SK-N-SH (cell line): ENCODE data around the gene C1QBP. TPM values are rescaled to one million over a fixed set of nuclear protein-coding genes. Genes with fewer than 3 reads are reported as not detected.

Source experiments
- CTCF ChIA-PET: fragments of 300-600, 350-600 bp; formaldehyde crosslinking; extraction: SDS; loops from one replicate; lab custom pipeline; 2021; lab: Yijun Ruan, JAX
- POLR2A ChIA-PET: fragments of 350-600 bp; sonication (Branson Sonifier 250); formaldehyde crosslinking; extraction: SDS; loops from one replicate; lab custom pipeline; 2020; ENCODE audit warnings: antibody characterized with exemption, inconsistent platforms; lab: Yijun Ruan, JAX
- DNase-seq: peaks from one replicate; pipeline ENCODE4 v3.0.0; 2012
- H2AFZ ChIP-seq: fragments of 200-600 bp; sonication (generic); 2 replicates; pipeline ENCODE4 v1.8.1; 2016; ENCODE audit warnings: antibody characterized with exemption, mild to moderate bottlenecking, low read depth
- H3F3A ChIP-seq: fragments of 200-600 bp; sonication (generic); replicated peaks from 2 replicates; pipeline ENCODE3; 2016; ENCODE audit warnings: antibody characterized with exemption, mild to moderate bottlenecking; ENCODE audit not compliant: insufficient read depth
- H3K27ac ChIP-seq, 2 experiments: fragments of 200-500 bp in 1 of 2; fragments of 200-600 bp in 1 of 2; sonication (Bioruptor generic) in 1 of 2; sonication (generic), shearing (Covaris generic) in 1 of 2; 2 replicates each; pipeline versions ENCODE4 v1.5.1 to v1.6.1; 2014 to 2016; ENCODE audit warnings: low read depth in 2 of 2, inconsistent platforms in 1 of 2, low read length in 1 of 2, mild to moderate bottlenecking in 1 of 2, mixed read lengths in 1 of 2
- H3K27me3 ChIP-seq: fragments of 200-600 bp; sonication (generic), shearing (Covaris generic); 2 replicates; pipeline ENCODE4 v1.6.1; 2016; ENCODE audit warnings: mixed run types; ENCODE audit not compliant: insufficient read depth
- H3K36me3 ChIP-seq, 2 experiments: fragments of 200-500 bp in 1 of 2; fragments of 200-600 bp in 1 of 2; sonication (Bioruptor generic) in 1 of 2; sonication (generic) in 1 of 2; replicated peaks in 1 of 2; 2 replicates each; pipeline versions ENCODE3 to v1.5.1; 2014 to 2016; ENCODE audit warnings: low read length in 1 of 2, mild to moderate bottlenecking in 1 of 2; ENCODE audit not compliant: insufficient read depth in 2 of 2, control insufficient read depth in 1 of 2
- H3K4me1 ChIP-seq, 2 experiments: fragments of 200-500 bp in 1 of 2; fragments of 200-600 bp in 1 of 2; sonication (Bioruptor generic) in 1 of 2; sonication (generic), shearing (Covaris generic) in 1 of 2; 2 replicates each; pipeline versions ENCODE4 v1.5.1 to v1.6.1; 2014 to 2016; ENCODE audit warnings: low read depth in 1 of 2, low read length in 1 of 2, mixed run types in 1 of 2; ENCODE audit not compliant: insufficient read depth in 2 of 2, control insufficient read depth in 1 of 2
- H3K4me2 ChIP-seq: fragments of 200-600 bp; sonication (generic), shearing (Covaris generic); 2 replicates; pipeline ENCODE4 v1.6.1; 2017; ENCODE audit warnings: mixed run types
- H3K4me3 ChIP-seq, 2 experiments: fragments of 200-500 bp in 1 of 2; fragments of 200-600 bp in 1 of 2; sonication (Bioruptor generic) in 1 of 2; sonication (generic), shearing (Covaris generic) in 1 of 2; 2 replicates each; pipeline versions ENCODE4 v1.5.1 to v1.8.1; 2014 to 2016; ENCODE audit warnings: low read depth in 2 of 2, inconsistent platforms in 1 of 2, low read length in 1 of 2, mild to moderate bottlenecking in 1 of 2, mixed read lengths in 1 of 2, moderate library complexity in 1 of 2
- H3K79me2 ChIP-seq: fragments of 200-600 bp; sonication (generic); 2 replicates; pipeline ENCODE4 v1.8.1; 2017; ENCODE audit warnings: mild to moderate bottlenecking; ENCODE audit not compliant: insufficient read depth
- H3K9ac ChIP-seq: fragments of 200-600 bp; sonication (generic); 2 replicates; pipeline ENCODE4 v1.6.1; 2017; ENCODE audit warnings: mixed run types
- H3K9me2 ChIP-seq: fragments of 200-600 bp; sonication (generic); 2 replicates; pipeline ENCODE4 v1.6.1; 2017; ENCODE audit warnings: mixed run types
- H3K9me3 ChIP-seq: fragments of 200-600 bp; sonication (generic); 2 replicates; pipeline ENCODE4 v1.6.1; 2017; ENCODE audit warnings: mixed run types, mild to moderate bottlenecking, moderate library complexity
- H4K20me1 ChIP-seq: fragments of 200-600 bp; sonication (generic); 2 replicates; pipeline ENCODE4 v1.6.1; 2017; ENCODE audit warnings: mild to moderate bottlenecking, mixed run types; ENCODE audit not compliant: insufficient read depth
- CTCF ChIP-seq: fragments of 200-600 bp; sonication (generic); IDR thresholded peaks from 2 replicates; pipeline ENCODE4 v1.6.1; 2017; ENCODE audit warnings: antibody characterized with exemption, mild to moderate bottlenecking, moderate library complexity
- ELF1 ChIP-seq: IDR thresholded peaks from 2 replicates; pipeline ENCODE4 v1.4.0; 2012
- FOXJ3 ChIP-seq: sonication (generic); formaldehyde crosslinking; IDR thresholded peaks from 2 replicates; pipeline ENCODE4 v1.5.1; 2020; ENCODE audit warnings: mild to moderate bottlenecking, missing genetic modification reagents
- FOXM1 ChIP-seq: IDR thresholded peaks from 2 replicates; pipeline ENCODE4 v1.4.0; 2012; ENCODE audit warnings: low read depth, mild to moderate bottlenecking
- GABPA ChIP-seq: IDR thresholded peaks from 2 replicates; pipeline ENCODE4 v1.4.0; 2012; ENCODE audit warnings: low read depth, mild to moderate bottlenecking
- GATA2 ChIP-seq: sonication (generic); formaldehyde crosslinking; IDR thresholded peaks from 2 replicates; pipeline ENCODE4 v1.5.0; 2020; ENCODE audit warnings: mild to moderate bottlenecking, missing genetic modification reagents
- IRF3 ChIP-seq: fragments of 150-350 bp; IDR thresholded peaks from 2 replicates; pipeline ENCODE4 v1.6.1; 2016; ENCODE audit warnings: mild to moderate bottlenecking, low read depth, low read length
- MAX ChIP-seq: IDR thresholded peaks from 2 replicates; pipeline ENCODE4 v1.4.0; 2012; ENCODE audit warnings: low read depth
- MEF2A ChIP-seq: IDR thresholded peaks from 2 replicates; pipeline ENCODE4 v1.4.0; 2012; ENCODE audit warnings: low read depth, borderline replicate concordance
- MXI1 ChIP-seq: IDR thresholded peaks from 2 replicates; pipeline ENCODE4 v1.6.1; 2012; ENCODE audit warnings: mild to moderate bottlenecking, low read depth, low read length, improper control_type of control experiment
- NFIC ChIP-seq: IDR thresholded peaks from 2 replicates; pipeline ENCODE4 v1.4.0; 2012; ENCODE audit warnings: borderline replicate concordance
- RAD21 ChIP-seq: IDR thresholded peaks from 2 replicates; pipeline ENCODE4 v1.6.1; 2012; ENCODE audit warnings: mild to moderate bottlenecking, low read length
- RCOR1 ChIP-seq: fragments of 150-350 bp; IDR thresholded peaks from 2 replicates; pipeline ENCODE4 v1.6.1; 2017; ENCODE audit warnings: antibody characterized with exemption, low read length
- REST ChIP-seq: IDR thresholded peaks from 2 replicates; pipeline ENCODE4 v1.6.1; 2012; ENCODE audit warnings: mild to moderate bottlenecking, low read depth, low read length, moderate library complexity
- RFX5 ChIP-seq: IDR thresholded peaks from 2 replicates; pipeline ENCODE4 v1.6.1; 2012; ENCODE audit warnings: mild to moderate bottlenecking, improper control_type of control experiment, low read length
- RXRA ChIP-seq: IDR thresholded peaks from 2 replicates; pipeline ENCODE4 v1.4.0; 2012; ENCODE audit warnings: low read depth, mild to moderate bottlenecking, borderline replicate concordance
- SIN3A ChIP-seq: IDR thresholded peaks from 2 replicates; pipeline ENCODE4 v1.6.1; 2012; ENCODE audit warnings: low read depth, mild to moderate bottlenecking, low read length, moderate library complexity, borderline replicate concordance
- TAF1 ChIP-seq: IDR thresholded peaks from 2 replicates; pipeline ENCODE4 v1.6.1; 2012; ENCODE audit warnings: low read depth, mild to moderate bottlenecking, low read length, moderate library complexity, borderline replicate concordance
- TCF12 ChIP-seq: IDR thresholded peaks from 2 replicates; pipeline ENCODE4 v1.4.0; 2012
- TEAD4 ChIP-seq: IDR thresholded peaks from 2 replicates; pipeline ENCODE4 v1.4.0; 2012; ENCODE audit warnings: mild to moderate bottlenecking, borderline replicate concordance; ENCODE audit not compliant: insufficient read depth
- USF2 ChIP-seq: fragments of 150-350 bp; IDR thresholded peaks from 2 replicates; pipeline ENCODE4 v1.6.1; 2017; ENCODE audit warnings: antibody characterized with exemption, low read length, low read depth, borderline replicate concordance
- YY1 ChIP-seq: IDR thresholded peaks from 2 replicates; pipeline ENCODE4 v1.4.0; 2012; ENCODE audit warnings: low read depth, mild to moderate bottlenecking
- ZBTB33 ChIP-seq: IDR thresholded peaks from 2 replicates; pipeline ENCODE4 v1.4.0; 2012; ENCODE audit warnings: low read depth, borderline replicate concordance
- WGBS: methylation state at CpG from one replicate; pipeline ENCODE4 v1.1.6; 2017; ENCODE audit warnings: low lambda C conversion rate; 5-methylcytosine and 5-hydroxymethylcytosine counted together
- polyA plus RNA-seq, 3 experiments: library from polyadenylated mRNA; depleted of rRNA; stranded (reverse); fragments of >200 nt; gene quantifications; 2 replicates each; pipeline ENCODE4 v1.2.3, GENCODE V29; 2012

Gene C1QBP
- polyA plus RNA-seq, 1 of the 3 experiments (the other 2 are of a cell fraction), result 269 TPM

- peak within 1 kb of the TSS; percentile 86 for H2AFZ ChIP-seq
- H3K27ac ChIP-seq, result peak within 1 kb of the TSS; percentile 76 to 82; a peak in 3 of 4 replicates
- peaks cover 6 to 16% of the 10 kb centered on the region in 2 experiments for H3K4me1 ChIP-seq
- H4K20me1 ChIP-seq, result no peaks in the 10 kb centered on the region
- H3K9me3 ChIP-seq, result no peaks in the 10 kb centered on the region
- under 1% methylated on average over 22 of the region's 41 CpGs for WGBS
- DNase-seq, result peak; percentile 88
- H3K9ac ChIP-seq, result peak within 1 kb of the TSS; percentile 86
- H3K4me3 ChIP-seq, result peak within 1 kb of the TSS; percentile 87 to 100
- CTCF ChIA-PET, result interaction anchor here (2.5 kb wide), 1 partner anchor 19 kb away, joined by 12 read pairs; the partner anchor contains the start of gene C1QBP
- H3K27me3 ChIP-seq, result no peaks in the 10 kb centered on the region
- no peaks in the 10 kb centered on the region for H3K9me2 ChIP-seq
- H3K36me3 ChIP-seq, result peaks cover 43 to 57% of the 10 kb centered on the region in 2 experiments
- POLR2A ChIA-PET, result interaction anchor here (1.0 to 1.3 kb wide), 8 partner anchors 9 to 624 kb away, joined by 3 to 9 read pairs (median 5); partner anchors contain the start of genes C1QBP, DERL2, DHX33 and MIS12
- H3K4me2 ChIP-seq, result peak within 1 kb of the TSS; percentile 94
- H3K79me2 ChIP-seq, result peaks cover 75% of the 10 kb centered on the region
- H3F3A ChIP-seq, result peaks cover 7% of the 10 kb centered on the region
- TF ChIP-seq USF2 (no peak), IRF3 (no peak), MAX (peak; percentile 98), SIN3A (0 out of 2 replicates have a peak, but pooled peaks have one; percentile 48), CTCF (no peak), RCOR1 (no peak), GABPA (peak; percentile 59), TCF12 (0 out of 2 replicates have a peak, but pooled peaks have one; percentile 3), FOXJ3 (no peak), RAD21 (no peak), ZBTB33 (peak; percentile 72; the same call in 1 of the 2 replicates), TAF1 (peak; percentile 87), RFX5 (no peak), REST (no peak), TEAD4 (no peak), FOXM1 (no peak), MEF2A (no peak), YY1 (no peak; the same call in none of the 2 replicates), NFIC (no peak), RXRA (no peak), ELF1 (peak; percentile 87), GATA2 (CRISPR knock-in tag) (no peak), MXI1 (peak; percentile 98)
Observed at GRCh38 chr17:5419959-5420653, 18.8 kb downstream of the C1QBP start, which contains the start of gene RPAIN. RPAIN (plus strand) TSS chr17:5420182; CDS start chr17:5420211, 29 bp downstream.
